KMS-11 (cell line): ENCODE measurements around the gene NPAT.
"Not testable (repeated sequence)": the region's sequence is repeated elsewhere in the genome, so short reads cannot be mapped to it uniquely, and the experiment has no call there.

ENCODE experiments used
- H2AFZ ChIP-seq: fragments of 200-600 bp; sonication (generic); 2 replicates; pipeline ENCODE4 v1.6.1; 2016; ENCODE audit warnings: antibody characterized with exemption, mixed run types, low read depth
- H3K27ac ChIP-seq: fragments of 200-600 bp; sonication (generic); 2 replicates; pipeline ENCODE4 v1.6.1; 2016; ENCODE audit warnings: mild to moderate bottlenecking, mixed run types
- H3K27me3 ChIP-seq: fragments of 200-600 bp; sonication (generic); 2 replicates; pipeline ENCODE4 v1.6.1; 2017; ENCODE audit warnings: mild to moderate bottlenecking, low read depth, mixed run types, moderate library complexity; ENCODE audit not compliant: insufficient read depth
- H3K36me3 ChIP-seq: fragments of 200-600 bp; sonication (generic); 2 replicates; pipeline ENCODE4 v1.6.1; 2017; ENCODE audit warnings: mild to moderate bottlenecking, mixed run types; ENCODE audit not compliant: insufficient read depth
- H3K4me1 ChIP-seq: fragments of 200-600 bp; sonication (generic); 2 replicates; pipeline ENCODE4 v1.6.1; 2016; ENCODE audit warnings: mild to moderate bottlenecking, low read depth, mixed run types; ENCODE audit not compliant: poor library complexity, severe bottlenecking
- H3K4me2 ChIP-seq: fragments of 200-600 bp; sonication (generic); 2 replicates; pipeline ENCODE4 v1.7.0; 2016; ENCODE audit warnings: mild to moderate bottlenecking, mixed run types
- H3K4me3 ChIP-seq: fragments of 200-600 bp; sonication (generic); IDR thresholded peaks from 2 replicates; pipeline ENCODE4 v1.6.1; 2017; ENCODE audit warnings: low read depth, low read length, mixed read lengths; ENCODE audit not compliant: insufficient read depth
- H3K79me2 ChIP-seq: fragments of 200-600 bp; sonication (generic); 2 replicates; pipeline ENCODE4 v1.6.1; 2016; ENCODE audit warnings: low read depth, mixed run types; ENCODE audit not compliant: insufficient read depth
- H3K9ac ChIP-seq: fragments of 200-600 bp; sonication (generic); 2 replicates; pipeline ENCODE4 v1.6.1; 2016; ENCODE audit warnings: mild to moderate bottlenecking, mixed run types
- H4K20me1 ChIP-seq: fragments of 200-600 bp; sonication (generic); 2 replicates; pipeline ENCODE4 v1.6.1; 2016; ENCODE audit warnings: mild to moderate bottlenecking, mixed run types; ENCODE audit not compliant: insufficient read depth
- TF ChIP-seq, protein P1 (sequence below): fragments of 200-600 bp; sonication (generic); conservative IDR thresholded peaks from 2 replicates; pipeline ENCODE4 v1.6.1; 2017; ENCODE audit warnings: low read depth, mild to moderate bottlenecking, antibody characterized with exemption, low read length, moderate library complexity, mixed read lengths

NPAT gene

DNA sequence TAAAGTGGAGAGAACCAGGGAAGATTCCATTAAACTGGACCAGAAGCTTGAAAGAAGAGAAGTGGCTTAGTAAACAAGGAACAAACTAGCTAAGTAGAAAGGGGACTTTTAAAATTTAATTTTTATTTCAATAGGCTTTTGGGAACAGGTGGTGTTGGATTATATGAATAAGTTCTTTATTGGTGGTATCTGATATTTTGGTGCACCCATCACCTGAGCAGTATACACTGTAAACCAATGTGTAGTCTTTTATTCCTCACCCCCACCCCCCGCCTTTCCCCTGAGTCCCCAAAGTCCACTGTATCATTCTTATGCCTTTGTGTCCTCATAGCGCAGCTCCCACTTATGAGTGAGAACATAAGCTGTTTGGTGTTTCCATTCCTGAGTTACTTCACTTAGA is 93.7 kb downstream of the NPAT start:
- Histone ChIP-seq H4K20me1 (no peaks in the 10 kb centered on the region), H3K36me3 (no peaks in the 10 kb centered on the region), H3K4me1 (peaks cover 10% of the 10 kb centered on the region), H3K4me2 (no peak overlapping the region), H3K79me2 (no peaks in the 10 kb centered on the region), H3K9ac (no peak overlapping the region), H3K27me3 (no peaks in the 10 kb centered on the region), H3K4me3 (no peak overlapping the region), H3K27ac (no peak overlapping the region), H2AFZ (no peak overlapping the region)
- TF ChIP-seq, protein P1, sequence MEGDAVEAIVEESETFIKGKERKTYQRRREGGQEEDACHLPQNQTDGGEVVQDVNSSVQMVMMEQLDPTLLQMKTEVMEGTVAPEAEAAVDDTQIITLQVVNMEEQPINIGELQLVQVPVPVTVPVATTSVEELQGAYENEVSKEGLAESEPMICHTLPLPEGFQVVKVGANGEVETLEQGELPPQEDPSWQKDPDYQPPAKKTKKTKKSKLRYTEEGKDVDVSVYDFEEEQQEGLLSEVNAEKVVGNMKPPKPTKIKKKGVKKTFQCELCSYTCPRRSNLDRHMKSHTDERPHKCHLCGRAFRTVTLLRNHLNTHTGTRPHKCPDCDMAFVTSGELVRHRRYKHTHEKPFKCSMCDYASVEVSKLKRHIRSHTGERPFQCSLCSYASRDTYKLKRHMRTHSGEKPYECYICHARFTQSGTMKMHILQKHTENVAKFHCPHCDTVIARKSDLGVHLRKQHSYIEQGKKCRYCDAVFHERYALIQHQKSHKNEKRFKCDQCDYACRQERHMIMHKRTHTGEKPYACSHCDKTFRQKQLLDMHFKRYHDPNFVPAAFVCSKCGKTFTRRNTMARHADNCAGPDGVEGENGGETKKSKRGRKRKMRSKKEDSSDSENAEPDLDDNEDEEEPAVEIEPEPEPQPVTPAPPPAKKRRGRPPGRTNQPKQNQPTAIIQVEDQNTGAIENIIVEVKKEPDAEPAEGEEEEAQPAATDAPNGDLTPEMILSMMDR, result no peak

DNA sequence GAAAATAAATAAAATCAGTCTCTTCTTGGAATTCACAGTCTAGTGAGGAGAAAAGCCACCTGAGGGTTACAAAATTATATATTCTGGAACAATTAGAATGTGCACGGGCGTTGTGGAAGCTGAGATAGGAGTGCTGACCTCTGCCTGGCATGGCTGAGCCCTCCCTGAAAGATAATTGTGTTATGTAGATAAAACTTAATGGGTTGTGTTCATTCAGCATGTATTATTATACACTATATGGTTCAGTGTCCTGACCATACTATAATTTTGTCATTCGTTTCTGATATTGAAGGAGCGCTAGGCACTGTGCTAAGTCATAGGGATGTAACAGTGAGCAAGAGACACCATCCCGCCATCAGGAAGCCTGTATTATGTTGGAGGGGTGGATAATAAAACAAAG is 97.3 kb downstream of the NPAT start:
- Histone ChIP-seq H3K4me2 (no peak overlapping the region), H3K27me3 (no peaks in the 10 kb centered on the region), H3K4me3 (no peak overlapping the region), H3K9ac (no peak overlapping the region), H3K27ac (no peak overlapping the region), H2AFZ (no peak overlapping the region), H4K20me1 (no peaks in the 10 kb centered on the region), H3K79me2 (peaks cover 9% of the 10 kb centered on the region; the same call in 1 of the 2 replicates), H3K36me3 (no peaks in the 10 kb centered on the region), H3K4me1 (peaks cover 23% of the 10 kb centered on the region)
- TF ChIP-seq, protein P1, result no peak

DNA sequence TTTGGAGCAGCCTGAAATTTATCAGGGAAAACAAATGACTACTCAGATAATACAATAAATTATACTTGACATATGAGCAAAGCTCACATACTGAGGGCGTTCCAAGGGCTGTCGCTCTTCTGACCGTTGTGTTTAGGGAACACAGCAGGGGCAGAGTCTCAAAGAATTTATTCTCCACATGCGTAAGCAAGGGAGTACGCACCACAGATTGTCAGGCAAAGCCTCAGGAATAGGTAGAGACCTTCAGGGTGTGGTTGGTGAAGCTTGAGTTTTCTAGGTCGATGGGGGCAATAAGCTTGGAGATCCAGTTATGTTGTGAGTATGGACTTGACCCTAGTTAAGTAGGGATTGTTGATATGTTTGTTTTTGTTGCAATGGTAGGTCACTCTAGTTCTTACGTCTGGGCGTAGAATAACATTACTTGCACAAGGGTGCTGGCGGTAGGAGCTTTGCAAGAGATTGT is 100.2 kb downstream of the NPAT start:
- Histone ChIP-seq H3K27ac (no peak overlapping the region), H3K36me3 (no peaks in the 10 kb centered on the region), H4K20me1 (no peaks in the 10 kb centered on the region), H3K9ac (peak overlapping the region; percentile 82; the same call in 1 of the 2 replicates), H3K4me2 (peak overlapping the region; percentile 46), H3K27me3 (no peaks in the 10 kb centered on the region), H3K79me2 (peaks cover 9% of the 10 kb centered on the region; the same call in 1 of the 2 replicates), H3K4me3 (no peak overlapping the region), H2AFZ (peak overlapping the region; percentile 83; the same call in 1 of the 2 replicates), H3K4me1 (peaks cover 23% of the 10 kb centered on the region)
- TF ChIP-seq, protein P1, result no peak

DNA sequence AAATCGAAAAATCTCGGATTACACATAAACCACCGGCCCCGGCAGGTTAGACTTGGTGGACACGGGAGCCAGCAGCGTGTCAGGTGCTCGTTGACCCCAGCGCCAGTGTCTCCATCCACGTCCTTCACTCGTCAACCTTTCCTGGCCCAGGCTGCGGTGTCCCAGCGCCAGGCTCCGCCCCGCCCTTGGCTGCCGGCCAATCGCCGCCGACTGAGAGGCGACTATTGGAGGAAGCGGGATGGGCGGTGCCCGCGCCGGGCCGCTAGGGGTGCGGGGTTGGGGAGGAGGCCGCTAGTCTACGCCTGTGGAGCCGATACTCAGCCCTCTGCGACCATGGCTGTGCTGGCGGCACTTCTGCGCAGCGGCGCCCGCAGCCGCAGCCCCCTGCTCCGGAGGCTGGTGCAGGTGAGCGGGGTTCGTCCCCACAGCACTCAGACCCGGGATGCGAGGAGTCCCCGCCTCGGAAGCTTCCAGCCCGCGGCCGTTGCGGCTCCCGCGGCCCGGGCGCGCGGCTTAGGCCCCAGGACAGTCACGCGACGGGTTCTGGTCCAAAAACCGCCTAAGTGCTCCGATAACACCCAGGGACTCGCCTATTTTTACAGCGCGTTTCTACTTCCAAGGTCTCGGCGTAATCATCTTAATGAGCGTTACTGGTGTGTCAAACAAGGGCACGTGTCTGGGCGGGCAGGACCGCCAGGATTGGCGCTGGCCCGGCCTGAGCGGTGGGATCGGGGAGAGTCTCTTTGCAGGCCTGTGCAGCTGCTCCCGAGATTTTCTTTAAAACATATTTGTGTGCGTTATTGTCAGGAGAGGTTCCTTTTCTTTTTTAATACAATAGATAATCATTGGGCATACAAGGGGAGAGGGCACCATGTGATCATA is 100.9 kb downstream of the NPAT start, which contains the start of gene ACAT1:
Gene ACAT1, plus strand, starts transcription at position 294 of the 882 bp plus-strand sequence. Its CDS starts 40 bp downstream, at position 334.
- Histone ChIP-seq H3K79me2 (peaks cover 9% of the 10 kb centered on the region; the same call in 1 of the 2 replicates), H3K9ac (peak within 1 kb of the TSS; percentile 82), H3K36me3 (no peaks in the 10 kb centered on the region), H4K20me1 (no peaks in the 10 kb centered on the region), H3K4me1 (peaks cover 23% of the 10 kb centered on the region), H3K27ac (peak within 1 kb of the TSS; percentile 58), H3K4me2 (peak within 1 kb of the TSS; percentile 48), H3K4me3 (no peak within 1 kb of the TSS), H2AFZ (peak within 1 kb of the TSS; percentile 83), H3K27me3 (no peaks in the 10 kb centered on the region)
- TF ChIP-seq, protein P1, result peak; percentile 8; the same call in 1 of the 2 replicates

DNA sequence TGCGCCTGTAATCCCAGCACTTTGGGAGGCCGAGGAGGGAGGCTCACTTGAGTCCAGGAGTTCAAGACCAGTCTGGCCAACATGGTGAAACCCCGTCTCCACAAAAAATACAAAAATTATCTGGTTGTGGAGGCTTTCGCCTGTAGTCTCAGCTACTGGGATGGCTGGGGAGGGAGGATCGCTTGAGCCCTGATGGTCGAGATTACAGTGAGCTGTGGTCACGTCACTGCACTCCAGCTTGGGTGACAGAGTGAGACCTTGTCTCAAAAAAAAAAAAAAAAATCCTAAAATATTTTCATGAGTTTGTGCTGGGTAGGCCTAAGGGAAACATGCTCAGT is 101.5 kb downstream of the NPAT start:
- Histone ChIP-seq H3K9ac (peak overlapping the region; percentile 82; the same call in 1 of the 2 replicates), H2AFZ (peak overlapping the region; percentile 83), H3K4me1 (peaks cover 23% of the 10 kb centered on the region), H3K4me2 (peak overlapping the region; percentile 48; the same call in 1 of the 2 replicates)
- H3K27me3 ChIP-seq, H3K36me3 ChIP-seq, H3K27ac ChIP-seq, H4K20me1 ChIP-seq, H3K79me2 ChIP-seq, H3K4me3 ChIP-seq: not testable (repeated sequence)
